GM12875 (cell line): Measurements from ENCODE around the gene HLTF.

ENCODE experiments used
- H3K4me3 ChIP-seq: one replicate; pipeline ENCODE4 v1.5.1; 2011; ENCODE audit warnings: low read depth, low read length, control low read depth
- CTCF ChIP-seq: IDR thresholded peaks from 2 replicates; pipeline ENCODE4 v1.5.1; 2011; ENCODE audit warnings: low read depth, mild to moderate bottlenecking, control low read depth, inconsistent platforms, low read length, moderate library complexity, borderline replicate concordance; ENCODE audit not compliant: insufficient read depth

HLTF gene

GRCh38 chr3:149000206-149000745 is 86.1 kb downstream of the HLTF start:
- no peak overlapping the region for H3K4me3 ChIP-seq

GRCh38 chr3:148999806-149000205 is 86.5 kb downstream of the HLTF start:
- no peak overlapping the region for H3K4me3 ChIP-seq
- TF ChIP-seq CTCF, result no peak

More at GRCh38 chr3:149000206-149000745, 86.1 kb downstream of the HLTF start:
- TF ChIP-seq CTCF, result no peak

GRCh38 chr3:148998715-148999423 is 87.5 kb downstream of the HLTF start:
- TF ChIP-seq CTCF, result no peak
- H3K4me3 ChIP-seq, result no peak overlapping the region

GRCh38 chr3:148998297-148998696 is 88.0 kb downstream of the HLTF start:
- no peak overlapping the region for H3K4me3 ChIP-seq
- TF ChIP-seq CTCF, result no peak

- H3K4me3 ChIP-seq, result no peak overlapping the region
- TF ChIP-seq CTCF, result no peak
Measured at GRCh38 chr3:148997623-148998022, 88.7 kb downstream of the HLTF start.

- no peak overlapping the region for H3K4me3 ChIP-seq
- TF ChIP-seq CTCF, result no peak
Measured at GRCh38 chr3:148992635-148993255, 93.6 kb downstream of the HLTF start.
